ENCODE data around the gene IL21.

- TF ChIP-seq GLIS3 (CRISPR knock-in tag; IDR thresholded peaks at IDR 0.05): no peak
- TF ChIP-seq ZNF565 (CRISPR knock-in tag; conservative IDR thresholded peaks at IDR 0.05; ENCODE audit: low read depth): no peak
These were observed 37.5 kb upstream of the IL21 start for GRCh38 chr4:122658377-122658776.
